Activated T-cell treated with anti-CD3 and anti-CD28 coated beads, Interleukin-2, amount 50 U/mL, for 48 hours (primary cell): ENCODE results near the gene TARS3.
A peak's percentile ranks its signal among the peaks of the same experiment; 100 is the strongest.
"Not testable (repeated sequence)": the region's sequence is repeated elsewhere in the genome, so short reads cannot be mapped to it uniquely, and the experiment has no call there.

Source experiments
- DNase-seq, 2 experiments: peaks; one replicate each; pipeline ENCODE4 v3.0.0-alpha.2; 2020

The TARS3 gene

DNA sequence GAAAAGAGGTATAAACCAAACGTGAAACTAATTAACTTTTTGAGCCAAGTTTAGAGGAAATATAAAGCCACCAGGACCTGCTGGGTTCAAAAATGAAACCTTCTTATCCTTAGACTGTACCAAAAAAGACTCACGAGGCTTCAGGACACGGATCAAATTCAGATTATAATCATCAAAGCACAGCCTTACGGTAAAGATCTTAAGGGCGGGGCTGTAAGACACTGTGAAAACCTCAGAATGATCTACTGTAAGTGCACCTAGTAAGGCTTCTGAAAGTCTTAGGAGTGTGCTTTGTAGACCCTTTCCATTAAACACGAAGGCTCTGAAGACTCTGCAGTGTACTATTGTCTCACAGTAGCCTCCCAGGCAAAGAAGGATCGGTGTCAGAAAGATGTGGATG lies 26.8 kb downstream of the TARS3 start:
- no peak for DNase-seq

DNA sequence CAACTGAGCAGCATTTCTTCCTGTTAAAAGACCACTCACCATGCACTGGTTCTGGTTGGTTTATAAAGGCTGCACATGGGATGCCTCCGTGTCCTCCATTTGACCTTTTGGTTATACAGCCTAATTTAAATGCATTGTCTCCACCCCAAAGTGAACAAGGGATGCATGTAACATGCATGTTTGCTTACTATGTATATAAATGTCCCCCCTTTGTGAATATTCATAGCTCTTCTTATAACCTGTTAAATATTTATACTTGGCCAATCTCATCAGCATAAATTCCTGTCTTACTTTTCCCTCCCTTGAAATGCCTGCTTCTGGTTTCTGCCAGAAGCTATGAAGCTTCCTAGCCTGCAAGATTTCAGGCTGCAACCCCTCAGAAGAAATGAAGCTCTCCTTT lies 27.4 kb downstream of the TARS3 start:
- DNase-seq: no peak

- no peak for DNase-seq
These were observed 30.0 kb downstream of the TARS3 start for GRCh38 chr15:101694261-101694660.

DNA sequence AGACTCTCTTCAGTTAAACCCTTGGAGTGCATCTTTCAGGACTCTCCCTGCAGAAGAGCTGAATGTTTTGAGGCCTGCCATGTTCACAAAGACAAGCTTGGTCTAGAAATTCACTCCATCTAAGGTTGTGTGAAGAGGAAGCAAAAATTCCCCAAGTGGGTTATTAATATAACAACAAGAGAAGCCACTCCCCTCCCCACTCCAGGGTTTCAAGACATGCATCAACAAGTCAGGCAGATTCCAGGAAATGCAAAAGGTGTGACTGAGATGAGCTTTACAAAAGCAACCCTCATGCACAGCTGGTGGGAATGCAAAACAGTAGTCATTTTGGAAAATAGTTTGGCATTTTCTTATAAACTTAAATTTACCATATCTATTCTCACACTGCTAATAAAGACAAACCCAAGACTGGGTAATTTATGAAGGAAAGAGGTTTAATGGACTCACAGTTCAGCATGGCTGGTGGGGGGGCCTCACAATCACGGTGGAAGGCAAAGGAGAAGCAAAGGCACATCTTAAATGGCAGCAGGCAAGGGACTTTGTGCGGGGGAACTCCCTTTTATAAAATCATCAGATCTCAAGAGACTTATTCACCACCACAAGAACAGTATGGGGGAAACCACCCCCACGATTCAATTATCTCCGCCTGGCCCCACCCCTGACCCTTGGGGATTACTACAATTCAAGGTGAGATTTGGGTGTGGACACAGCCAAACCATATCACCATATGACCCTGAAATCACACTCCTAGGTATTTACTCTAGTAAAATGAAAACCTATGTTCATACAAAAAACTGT lies 31.3 kb downstream of the TARS3 start:
- DNase-seq: no peak

- DNase-seq: peak; percentile 39 to 56
These were observed 34.4 kb downstream of the TARS3 start for GRCh38 chr15:101689901-101690300.

DNA sequence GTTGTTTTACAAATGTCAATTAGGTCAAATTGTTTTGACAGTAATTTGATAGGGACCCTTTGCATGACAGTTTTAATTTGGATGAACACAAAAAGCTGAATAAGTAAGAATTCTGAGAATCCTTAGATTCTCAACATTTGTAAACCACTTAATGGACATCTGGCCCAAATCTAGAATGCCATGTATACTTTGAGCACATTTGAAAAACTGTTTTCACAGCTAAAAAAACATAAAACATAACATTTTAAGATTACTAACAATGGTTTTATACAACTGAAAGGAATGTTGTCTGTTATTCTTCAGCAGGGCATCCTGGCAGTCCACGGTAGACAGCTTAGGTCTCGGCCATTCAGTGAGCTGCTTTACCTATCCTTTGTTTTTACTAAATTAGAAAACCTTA lies 37.6 kb downstream of the TARS3 start:
- DNase-seq: no peak

- no peak for DNase-seq
These were observed 39.4 kb downstream of the TARS3 start for GRCh38 chr15:101684877-101685276.

DNA sequence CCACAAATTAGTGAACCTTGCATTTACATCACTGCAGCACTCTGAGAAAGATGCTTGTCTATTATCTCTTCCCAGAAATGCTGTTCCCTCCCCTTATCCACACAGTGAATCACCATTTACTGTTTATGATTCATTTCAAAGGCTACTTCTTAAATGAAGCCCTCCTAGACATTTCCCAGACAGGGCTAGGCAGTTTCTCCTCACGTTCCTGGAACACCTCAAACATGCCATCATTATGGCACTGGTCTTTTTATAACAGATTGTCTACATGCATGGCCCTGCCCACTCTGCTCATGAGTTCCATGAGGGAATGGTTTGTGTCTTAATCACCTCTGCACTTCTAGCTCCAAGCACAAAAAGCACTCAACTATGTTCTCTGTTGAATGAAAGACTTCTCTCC lies 39.9 kb downstream of the TARS3 start:
- DNase-seq: no peak

GRCh38 chr15:101679806-101680205 lies 44.5 kb downstream of the TARS3 start:
- DNase-seq: no peak

GRCh38 chr15:101676921-101677329 lies 47.3 kb downstream of the TARS3 start:
- no peak for DNase-seq

DNA sequence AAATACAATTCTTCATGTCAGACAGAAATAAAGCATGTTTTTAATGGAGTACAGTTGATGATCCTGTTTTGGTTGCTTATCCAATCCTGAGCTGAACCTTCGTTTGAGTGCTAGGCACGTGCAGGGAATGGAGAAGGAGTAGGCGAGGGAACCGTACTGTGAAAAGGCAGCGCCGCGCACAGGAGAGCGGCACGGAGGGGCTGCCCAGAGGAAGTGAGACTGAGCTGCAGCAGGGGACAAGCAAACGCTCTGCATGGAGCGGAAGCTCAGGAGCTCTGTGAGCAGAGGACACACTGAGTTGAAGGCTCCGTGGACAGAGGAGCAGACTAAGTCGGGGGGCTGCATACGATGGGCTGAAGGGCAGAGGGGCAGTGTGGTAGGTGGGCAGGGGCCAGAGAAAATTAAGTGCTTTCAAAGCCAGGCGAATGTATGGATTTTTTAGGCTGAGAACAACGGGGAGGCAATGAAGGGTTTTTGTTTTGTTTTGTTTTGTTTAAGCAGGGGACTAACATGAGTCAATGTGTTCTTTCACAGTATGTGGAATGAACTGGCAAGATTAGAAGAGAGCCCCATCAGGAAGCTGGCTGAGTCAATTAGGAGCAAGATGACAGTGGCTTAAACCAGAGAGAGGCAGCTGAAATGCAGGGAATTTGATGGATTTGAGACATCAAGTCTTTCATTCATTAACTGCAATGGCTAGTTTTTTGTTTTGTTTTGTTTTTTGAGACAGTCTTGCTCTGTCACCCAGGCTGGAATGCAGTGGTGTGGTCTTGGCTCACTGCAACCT lies 48.3 kb downstream of the TARS3 start:
- no peak for DNase-seq

DNA sequence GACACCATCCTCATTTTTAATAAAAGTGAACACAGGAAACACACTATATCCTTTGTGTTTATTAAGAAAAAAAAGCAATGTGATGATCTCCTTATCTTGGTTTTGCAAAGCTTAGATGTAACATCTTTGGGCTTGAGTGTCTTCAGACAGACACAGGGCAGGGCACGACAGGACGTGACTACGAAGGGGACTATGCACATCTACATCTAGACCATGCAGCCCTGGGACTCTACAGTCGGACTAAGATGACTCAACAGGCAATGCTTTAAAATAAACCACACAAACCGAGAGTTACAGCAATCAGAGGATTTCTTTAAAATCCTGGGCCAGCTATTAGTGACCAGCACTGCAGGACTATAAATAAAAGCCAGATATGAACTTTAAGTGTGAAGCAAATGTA lies 49.3 kb downstream of the TARS3 start:
- DNase-seq: no peak

- no peak for DNase-seq
These were observed 52.0 kb downstream of the TARS3 start for GRCh38 chr15:101672298-101672697.

DNA sequence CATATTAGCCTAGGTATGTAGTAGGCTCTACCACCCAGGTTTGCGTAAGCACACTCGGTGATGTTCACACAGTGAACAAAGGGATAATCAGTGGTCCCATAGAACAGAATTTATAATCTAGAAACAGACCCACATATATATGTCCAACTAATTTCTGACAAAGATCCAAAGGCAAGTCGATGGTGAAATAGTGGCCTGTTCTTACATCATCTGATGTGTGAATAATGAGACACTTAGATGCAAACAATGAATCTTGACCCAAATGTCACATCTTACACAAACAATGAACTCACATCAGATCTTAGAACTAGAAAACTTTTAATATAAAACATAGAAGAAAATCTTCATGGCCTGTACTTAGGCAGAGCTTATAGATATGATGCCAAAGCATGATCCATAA lies 54.5 kb downstream of the TARS3 start:
- DNase-seq: no peak

- DNase-seq: no peak
These were observed 56.4 kb downstream of the TARS3 start for GRCh38 chr15:101667881-101668280.

- no peak for DNase-seq
These were observed 59.9 kb downstream of the TARS3 start for GRCh38 chr15:101664303-101664913.

GRCh38 chr15:101662203-101662602 lies 62.1 kb downstream of the TARS3 start:
- no peak for DNase-seq

DNA sequence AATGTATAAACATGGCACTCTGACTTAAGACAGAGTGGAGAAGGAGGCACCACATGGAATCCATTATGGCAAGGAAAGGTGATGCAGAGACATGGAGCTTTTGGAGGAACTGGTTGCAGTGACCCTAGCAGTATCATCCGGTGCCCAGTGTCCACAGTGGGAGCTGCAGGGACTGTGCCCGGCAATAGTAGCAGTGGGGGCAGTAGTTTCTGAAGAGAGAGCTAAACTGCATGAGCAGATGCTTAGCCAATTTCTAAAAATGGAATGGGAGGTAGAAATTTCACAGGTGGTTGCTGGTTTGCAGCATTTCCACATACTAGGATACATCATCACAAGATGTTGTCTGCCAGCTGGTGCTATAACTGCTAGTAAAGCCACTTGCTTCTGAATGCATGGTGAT lies 64.3 kb downstream of the TARS3 start:
- DNase-seq: no peak

DNA sequence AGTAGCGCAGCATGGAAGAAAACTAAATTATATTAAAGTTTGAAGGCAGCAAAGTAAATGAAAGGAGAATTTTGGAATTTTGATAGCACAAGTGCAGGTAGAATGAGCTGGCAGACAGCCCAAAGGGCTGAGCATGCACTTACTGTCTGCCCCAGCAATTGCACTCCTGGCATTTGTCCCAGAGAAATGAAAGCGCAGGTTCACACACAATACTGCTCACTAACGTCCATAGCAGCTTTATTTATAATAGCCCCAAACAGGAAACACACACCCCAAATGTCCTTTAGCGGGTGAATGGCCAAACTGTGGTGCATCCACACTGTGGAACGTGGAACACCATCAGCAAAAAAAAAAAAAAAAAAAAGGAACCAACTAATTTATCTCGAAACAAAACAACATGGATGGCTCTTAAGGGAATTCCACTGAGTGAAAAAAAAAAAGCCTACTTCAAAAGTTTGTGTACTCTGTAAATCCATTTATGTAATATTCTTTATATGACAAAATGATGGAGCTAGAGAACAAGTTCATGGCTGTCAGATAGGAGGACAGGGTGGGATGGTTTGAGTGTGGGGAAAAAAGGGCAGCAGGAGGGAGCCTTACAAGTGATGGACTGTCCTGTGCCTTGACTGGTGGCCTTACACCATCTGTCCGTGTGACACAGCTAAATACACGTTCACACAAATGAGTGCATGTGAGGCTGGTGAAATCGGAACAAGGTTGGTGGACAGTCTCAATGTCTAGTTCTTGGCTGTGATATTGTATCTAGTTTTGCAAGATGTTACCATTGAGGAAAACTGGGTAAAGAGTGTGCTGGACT lies 66.1 kb downstream of the TARS3 start:
- no peak for DNase-seq

DNA sequence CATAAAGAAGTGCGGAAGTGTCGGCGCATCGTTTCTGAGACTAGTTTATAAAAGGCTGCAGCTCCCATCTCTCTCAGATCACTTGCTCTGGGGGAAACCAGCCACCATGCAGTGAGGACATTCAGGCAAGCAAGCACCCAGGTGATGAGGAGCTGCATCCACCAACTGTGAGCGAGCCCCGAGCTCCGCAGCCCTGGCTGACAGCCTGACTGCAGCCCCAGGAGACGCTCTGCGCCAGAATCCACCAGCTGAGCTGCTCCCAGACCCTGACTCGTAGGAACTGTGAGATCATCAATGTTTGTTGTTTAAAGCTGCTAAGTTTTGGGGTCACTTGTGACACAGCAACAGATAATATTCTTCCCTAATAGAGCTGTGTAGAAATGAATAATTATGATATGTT lies 67.1 kb downstream of the TARS3 start:
- DNase-seq: no peak

DNA sequence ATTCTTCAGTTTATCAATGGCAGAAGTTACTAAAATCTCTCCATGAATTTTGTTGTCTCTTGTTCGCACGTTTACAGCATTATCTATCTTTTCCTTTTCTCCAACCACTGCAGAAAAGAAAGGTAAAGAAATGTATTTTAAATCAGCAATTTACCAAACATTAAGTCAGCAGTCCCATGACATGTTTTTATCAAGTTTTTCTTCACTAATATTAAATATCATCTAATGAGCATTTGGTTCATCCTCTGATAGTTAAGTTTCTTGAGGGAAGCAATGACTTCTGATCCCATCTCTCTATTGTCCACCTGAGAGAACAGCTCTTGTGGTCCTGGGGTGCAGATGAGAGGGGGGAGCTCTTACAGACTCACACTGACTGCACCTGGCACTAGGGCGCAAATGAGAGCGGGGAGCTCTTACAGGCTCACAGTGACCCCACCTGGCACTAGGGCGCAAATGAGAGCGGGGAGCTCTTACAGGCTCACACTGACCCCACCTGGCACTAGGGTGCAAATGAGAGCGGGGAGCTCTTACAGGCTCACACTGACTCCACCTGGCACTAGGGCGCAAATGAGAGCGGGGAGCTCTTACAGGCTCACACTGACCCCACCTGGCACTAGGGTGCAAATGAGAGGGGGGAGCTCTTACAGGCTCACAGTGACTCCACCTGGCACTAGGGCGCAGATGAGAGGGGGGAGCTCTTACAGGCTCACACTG lies 69.5 kb downstream of the TARS3 start:
- DNase-seq: not testable (repeated sequence)

DNA sequence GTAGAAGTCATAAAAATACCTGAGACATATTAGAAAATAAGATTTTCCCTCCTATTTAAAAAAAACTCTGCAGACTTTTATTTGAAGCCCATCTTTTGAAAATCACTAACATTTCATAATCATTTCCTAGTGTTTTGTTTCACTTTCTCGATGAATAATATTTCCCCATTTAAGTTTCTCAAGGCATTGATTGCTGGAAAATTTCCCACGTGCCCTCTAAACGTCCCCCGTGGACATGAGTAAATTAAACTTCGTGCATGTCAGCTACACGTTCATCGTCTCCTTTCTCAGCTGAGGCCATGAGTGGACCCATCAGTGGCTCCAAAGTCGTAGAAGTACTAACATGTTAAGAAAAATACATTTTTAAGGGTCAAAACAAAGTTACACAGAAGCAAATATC lies 70.1 kb downstream of the TARS3 start:
- no peak for DNase-seq
